OCI-LY1 (cell line): Measurements from ENCODE around the gene SPPL3.

Experiments
- H2AFZ ChIP-seq: fragments of 200-600 bp; sonication (generic), shearing (Covaris generic); 2 replicates; pipeline ENCODE4 v1.6.0; 2014; ENCODE audit warnings: antibody characterized with exemption, mild to moderate bottlenecking, low read length
- H3F3A ChIP-seq: fragments of 200-600 bp; sonication (generic), shearing (Covaris generic); 2 replicates; pipeline ENCODE4 v1.6.0; 2014; ENCODE audit warnings: mild to moderate bottlenecking, antibody characterized with exemption, low read length, moderate library complexity; ENCODE audit not compliant: insufficient read depth
- H3K27ac ChIP-seq: fragments of 200-600 bp; sonication (generic); 2 replicates; pipeline ENCODE4 v1.5.1; 2014; ENCODE audit warnings: low read length, mixed run types, mild to moderate bottlenecking, low read depth; ENCODE audit not compliant: poor library complexity, severe bottlenecking
- H3K27me3 ChIP-seq: fragments of 200-600 bp; sonication (generic); 2 replicates; pipeline ENCODE4 v1.6.0; 2014; ENCODE audit warnings: antibody characterized with exemption, mild to moderate bottlenecking, low read length, moderate library complexity; ENCODE audit not compliant: insufficient read depth
- H3K36me3 ChIP-seq: fragments of 200-600 bp; sonication (generic); 2 replicates; pipeline ENCODE4 v1.6.1; 2014; ENCODE audit warnings: mild to moderate bottlenecking, antibody characterized with exemption, low read length, moderate library complexity, mixed read lengths; ENCODE audit not compliant: insufficient read depth
- H3K4me1 ChIP-seq: fragments of 200-600 bp; sonication (generic); 2 replicates; pipeline ENCODE4 v1.5.1; 2014; ENCODE audit warnings: mild to moderate bottlenecking, low read length, moderate library complexity; ENCODE audit not compliant: insufficient read depth, severe bottlenecking
- H3K4me2 ChIP-seq: fragments of 200-600 bp; sonication (generic), shearing (Covaris generic); 2 replicates; pipeline ENCODE4 v1.6.1; 2014; ENCODE audit warnings: low read length
- H3K4me3 ChIP-seq: fragments of 200-600 bp; sonication (generic); 2 replicates; pipeline ENCODE4 v1.5.1; 2014; ENCODE audit warnings: low read length, low read depth, mild to moderate bottlenecking, mixed read lengths; ENCODE audit not compliant: poor library complexity, severe bottlenecking
- H3K79me2 ChIP-seq: fragments of 200-600 bp; shearing (Covaris generic); 2 replicates; pipeline ENCODE4 v1.6.1; 2016; ENCODE audit warnings: mixed run types, low read length, mixed read lengths; ENCODE audit not compliant: insufficient read depth
- H3K9ac ChIP-seq: fragments of 200-600 bp; sonication (generic), shearing (Covaris generic); 2 replicates; pipeline ENCODE4 v1.6.1; 2014; ENCODE audit warnings: mild to moderate bottlenecking, low read length, mixed read lengths
- H3K9me2 ChIP-seq: fragments of 200-600 bp; sonication (generic), shearing (Covaris generic); 2 replicates; pipeline ENCODE4 v1.6.1; 2014; ENCODE audit warnings: low read depth, mild to moderate bottlenecking, low read length, mixed read lengths
- H3K9me3 ChIP-seq: fragments of 200-600 bp; shearing (Covaris generic); 2 replicates; pipeline ENCODE4 v1.6.1; 2014; ENCODE audit warnings: low read length, mixed read lengths
- H4K20me1 ChIP-seq: fragments of 200-600 bp; sonication (generic), shearing (Covaris generic); 2 replicates; pipeline ENCODE4 v1.6.0; 2016; ENCODE audit warnings: mild to moderate bottlenecking, low read length; ENCODE audit not compliant: insufficient read depth
- CTCF ChIP-seq: fragments of 200-600 bp; sonication (generic), shearing (Covaris generic); IDR thresholded peaks from 2 replicates; pipeline ENCODE4 v1.5.1; 2017; ENCODE audit warnings: mild to moderate bottlenecking, antibody characterized with exemption, low read length, moderate library complexity, mixed read lengths
- EZH2 ChIP-seq: fragments of 200-600 bp; sonication (generic), shearing (Covaris generic); IDR thresholded peaks from 2 replicates; pipeline ENCODE4 v1.8.0; 2017; ENCODE audit warnings: borderline replicate concordance, mixed run types, mild to moderate bottlenecking, antibody characterized with exemption, low read length, moderate library complexity, mixed read lengths

SPPL3 gene

GRCh38 chr12:120846721-120847120 lies 57.4 kb downstream of the SPPL3 start:
- H3K79me2 ChIP-seq, result peaks cover 17% of the 10 kb centered on the region

DNA sequence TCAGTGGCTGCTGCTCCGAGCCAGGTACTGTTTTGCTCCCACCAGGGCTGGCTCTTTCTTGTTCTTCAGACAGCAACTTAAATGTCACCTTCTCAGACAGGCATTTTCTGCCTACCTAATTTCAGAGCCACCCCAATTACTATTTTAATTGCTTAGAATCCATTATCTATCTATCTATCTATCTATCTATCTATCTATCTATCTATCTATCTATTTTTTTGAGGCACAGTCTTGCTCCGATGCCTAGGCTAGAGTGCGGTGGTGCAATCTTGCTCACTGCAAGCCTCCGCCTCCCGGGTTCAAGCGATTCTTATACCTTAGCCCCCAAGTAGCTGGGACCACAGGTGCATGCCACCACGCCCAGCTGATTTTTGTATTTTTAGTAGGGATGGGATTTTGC lies 58.5 kb downstream of the SPPL3 start:
- Histone ChIP-seq H2AFZ (no peak overlapping the region), H4K20me1 (no peaks in the 10 kb centered on the region), H3K4me1 (peaks cover 35% of the 10 kb centered on the region), H3K27me3 (no peaks in the 10 kb centered on the region), H3K9ac (no peak overlapping the region), H3K4me3 (no peak overlapping the region), H3K36me3 (no peaks in the 10 kb centered on the region), H3K79me2 (peaks cover 17% of the 10 kb centered on the region), H3F3A (no peaks in the 10 kb centered on the region), H3K9me3 (no peaks in the 10 kb centered on the region), H3K4me2 (no peak overlapping the region), H3K9me2 (no peaks in the 10 kb centered on the region), H3K27ac (no peak overlapping the region)
- TF ChIP-seq EZH2 (no peak), CTCF (no peak)

More at GRCh38 chr12:120846721-120847120, 57.4 kb downstream of the SPPL3 start:
- no peak overlapping the region for H2AFZ ChIP-seq
- H3K27ac ChIP-seq, result peak overlapping the region; percentile 93
- peaks cover 45% of the 10 kb centered on the region for H3K4me1 ChIP-seq
- H3K4me2 ChIP-seq, result no peak overlapping the region
- H3K9me2 ChIP-seq, result no peaks in the 10 kb centered on the region
- TF ChIP-seq EZH2, result no peak
- TF ChIP-seq CTCF, result no peak
- H3K4me3 ChIP-seq, result no peak overlapping the region
- no peak overlapping the region for H3K9ac ChIP-seq
- H3K9me3 ChIP-seq, result no peaks in the 10 kb centered on the region
- H4K20me1 ChIP-seq, result no peaks in the 10 kb centered on the region
- H3F3A ChIP-seq, result no peaks in the 10 kb centered on the region
- H3K27me3 ChIP-seq, result no peaks in the 10 kb centered on the region
- H3K36me3 ChIP-seq, result no peaks in the 10 kb centered on the region

- Histone ChIP-seq H3K9me3 (no peaks in the 10 kb centered on the region), H3K9ac (no peak overlapping the region), H3K79me2 (peaks cover 17% of the 10 kb centered on the region), H3K4me1 (peaks cover 27% of the 10 kb centered on the region), H3K27me3 (no peaks in the 10 kb centered on the region), H3K36me3 (no peaks in the 10 kb centered on the region), H3K27ac (no peak overlapping the region), H4K20me1 (no peaks in the 10 kb centered on the region), H3F3A (no peaks in the 10 kb centered on the region), H3K4me2 (no peak overlapping the region), H3K4me3 (no peak overlapping the region), H2AFZ (no peak overlapping the region), H3K9me2 (no peaks in the 10 kb centered on the region)
- TF ChIP-seq EZH2 (no peak), CTCF (no peak)
These were observed 59.2 kb downstream of the SPPL3 start for GRCh38 chr12:120844768-120845449.
